ENCODE data around the gene UBE2E2. TPM values are rescaled to one million over a fixed set of nuclear protein-coding genes. Genes with fewer than 3 reads are reported as not detected.

Gene UBE2E2
- total and polyA plus RNA-seq, 4 donors: 21.5 to 87.5 (median 29.0) TPM

GRCh38 chr3:23495507-23495906 is 292.4 kb downstream of the UBE2E2 start:
- H3K9me3 ChIP-seq (ENCODE audit: control insufficient read depth in 4 of 4, insufficient read depth in 3 of 4, low read length in 3 of 4): no peaks in the 10 kb centered on the region
- no peaks in the 10 kb centered on the region for H3K27me3 ChIP-seq (ENCODE audit: control insufficient read depth in 3 of 3, insufficient read depth in 3 of 3, low read length in 2 of 3)
- H3K36me3 ChIP-seq (ENCODE audit: control insufficient read depth in 4 of 4, insufficient read depth in 4 of 4, low read length in 4 of 4): no peaks in the 10 kb centered on the region
- TF ChIP-seq CTCF (IDR thresholded peaks at IDR 0.05; ENCODE audit: control extremely low read depth, extremely low read depth): no peak
- DNase-seq (no peak), ATAC-seq (ENCODE audit: insufficient read depth, low FRiP score) (peak; percentile 24)
- peaks cover 0 to 14% (median 0%) of the 10 kb centered on the region in 5 donors for H3K4me1 ChIP-seq (ENCODE audit: control insufficient read depth in 5 of 5, insufficient read depth in 5 of 5, low read length in 5 of 5)
- H3K27ac ChIP-seq (ENCODE audit: low read depth in 1 of 2, low read length in 1 of 2): peak overlapping the region in 1 of 2 donors; percentile 92
- WGBS, 2 donors: 100% methylated on average over 1 of the region's 1 CpG
- no peak overlapping the region for H3K4me3 ChIP-seq
- H3K9ac ChIP-seq (ENCODE audit: insufficient read depth in 1 of 2, low read length in 2 of 2): no peak overlapping the region

- 95 to 98% methylated on average over 1 of the region's 1 CpG for WGBS, 2 donors
- Histone ChIP-seq H3K27me3 (ENCODE audit: control insufficient read depth in 3 of 3, insufficient read depth in 3 of 3, low read length in 2 of 3) (no peaks in the 10 kb centered on the region), H3K4me1 (ENCODE audit: control insufficient read depth in 5 of 5, insufficient read depth in 5 of 5, low read length in 5 of 5) (peaks cover 0 to 19% (median 0%) of the 10 kb centered on the region in 5 donors), H3K9me3 (ENCODE audit: control insufficient read depth in 4 of 4, insufficient read depth in 3 of 4, low read length in 3 of 4) (no peaks in the 10 kb centered on the region), H3K4me3 (no peak overlapping the region), H3K36me3 (ENCODE audit: control insufficient read depth in 4 of 4, insufficient read depth in 4 of 4, low read length in 4 of 4) (no peaks in the 10 kb centered on the region), H3K9ac (ENCODE audit: insufficient read depth in 1 of 2, low read length in 2 of 2) (no peak overlapping the region), H3K27ac (ENCODE audit: low read depth in 1 of 2, low read length in 1 of 2) (no peak overlapping the region)
- no peak for TF ChIP-seq CTCF (IDR thresholded peaks at IDR 0.05; ENCODE audit: control extremely low read depth, extremely low read depth)
- no peak for ATAC-seq (ENCODE audit: insufficient read depth, low FRiP score)
- no peak for DNase-seq
These were observed 293.0 kb downstream of the UBE2E2 start for GRCh38 chr3:23496165-23496564.

- Histone ChIP-seq H3K27me3 (ENCODE audit: control insufficient read depth in 3 of 3, insufficient read depth in 3 of 3, low read length in 2 of 3) (no peaks in the 10 kb centered on the region), H3K9me3 (ENCODE audit: control insufficient read depth in 4 of 4, insufficient read depth in 3 of 4, low read length in 3 of 4) (no peaks in the 10 kb centered on the region), H3K36me3 (ENCODE audit: control insufficient read depth in 4 of 4, insufficient read depth in 4 of 4, low read length in 4 of 4) (no peaks in the 10 kb centered on the region), H3K4me3 (no peak overlapping the region), H3K4me1 (ENCODE audit: control insufficient read depth in 5 of 5, insufficient read depth in 5 of 5, low read length in 5 of 5) (peaks cover 0 to 19% (median 0%) of the 10 kb centered on the region in 5 donors), H3K9ac (ENCODE audit: insufficient read depth in 1 of 2, low read length in 2 of 2) (no peak overlapping the region), H3K27ac (ENCODE audit: low read depth in 1 of 2, low read length in 1 of 2) (no peak overlapping the region)
- ATAC-seq (ENCODE audit: insufficient read depth, low FRiP score): no peak
- TF ChIP-seq CTCF (IDR thresholded peaks at IDR 0.05; ENCODE audit: control extremely low read depth, extremely low read depth): no peak
- no peak for DNase-seq
- WGBS, 2 donors: 93% methylated on average over 5 of the region's 5 CpGs
These were observed 294.0 kb downstream of the UBE2E2 start for GRCh38 chr3:23497156-23497555.

- Histone ChIP-seq H3K27ac (ENCODE audit: low read depth in 1 of 2, low read length in 1 of 2) (peak overlapping the region in 1 of 2 donors; percentile 82), H3K4me3 (no peak overlapping the region), H3K4me1 (ENCODE audit: control insufficient read depth in 5 of 5, insufficient read depth in 5 of 5, low read length in 5 of 5) (peaks cover 0 to 9% (median 0%) of the 10 kb centered on the region in 5 donors), H3K27me3 (ENCODE audit: control insufficient read depth in 3 of 3, insufficient read depth in 3 of 3, low read length in 2 of 3) (no peaks in the 10 kb centered on the region), H3K9ac (ENCODE audit: insufficient read depth in 1 of 2, low read length in 2 of 2) (no peak overlapping the region), H3K9me3 (ENCODE audit: control insufficient read depth in 4 of 4, insufficient read depth in 3 of 4, low read length in 3 of 4) (no peaks in the 10 kb centered on the region), H3K36me3 (ENCODE audit: control insufficient read depth in 4 of 4, insufficient read depth in 4 of 4, low read length in 4 of 4) (no peaks in the 10 kb centered on the region)
- ATAC-seq (ENCODE audit: insufficient read depth, low FRiP score) (no peak), DNase-seq (no peak)
- WGBS, 2 donors: 86 to 92% methylated on average over 4 of the region's 4 CpGs
- TF ChIP-seq CTCF (IDR thresholded peaks at IDR 0.05; ENCODE audit: control extremely low read depth, extremely low read depth): no peak
These were observed 298.2 kb downstream of the UBE2E2 start for GRCh38 chr3:23501201-23501802.

Data from lung (tissue), 12 donors.